GM12878 (cell line): Measurements from ENCODE around the gene GABPA. TPM values are rescaled to one million over a fixed set of nuclear protein-coding genes. Genes with fewer than 3 reads are reported as not detected.

Source experiments
- ATAC-seq: fragments of 200-7000 bp; cut with Tn5 transposase; 3 replicates; pipeline ENCODE4 v1.9.1; 2020; ENCODE audit warnings: mild to moderate bottlenecking, moderate library complexity
- BruUV-seq: library from RNA; stranded (reverse); fragments of 400-500 nt; replicated peaks from 2 replicates; lab custom pipeline; 2021; lab: Mats Ljungman, UMichigan
- CTCF ChIA-PET: fragments of 300-600 bp; sonication (Branson Sonifier 250); formaldehyde crosslinking; extraction: SDS; loops from one replicate; lab custom pipeline; 2021; ENCODE audit warnings: inconsistent platforms; lab: Yijun Ruan, JAX
- POLR2A ChIA-PET: fragments of 350-600 bp; formaldehyde crosslinking; extraction: SDS; loops from one replicate; lab custom pipeline; 2021; ENCODE audit warnings: inconsistent platforms; lab: Charles Lee
- RAD21 ChIA-PET: fragments of 300-600 bp; sonication (Branson Sonifier 250); formaldehyde crosslinking; loops from one replicate; lab custom pipeline; 2023; ENCODE audit warnings: antibody characterized with exemption; ENCODE audit not compliant: unreplicated experiment; lab: Charles Lee
- SMC1A ChIA-PET: fragments of 300-600 bp; sonication (Branson Sonifier 250); formaldehyde crosslinking; loops from one replicate; lab custom pipeline; 2023; ENCODE audit not compliant: unreplicated experiment, uncharacterized antibody; lab: Charles Lee
- DNase-seq: peaks from one replicate; pipeline ENCODE4 v3.0.0-alpha.2; 2011; ENCODE audit warnings: low read depth, low spot score
- FAIRE-seq: peaks from 3 replicates; lab custom pipeline; 2011; peaks lifted over from hg19 to GRCh38; lab: Jason Lieb, UNC
- H2AFZ ChIP-seq: 2 replicates; pipeline ENCODE4 v1.6.0; 2011; ENCODE audit warnings: low read depth, low read length, control low read depth; ENCODE audit not compliant: control insufficient read depth
- H3K27ac ChIP-seq: 2 replicates; pipeline ENCODE4 v1.5.1; 2011; ENCODE audit warnings: control low read depth; ENCODE audit not compliant: control insufficient read depth, insufficient read depth
- H3K27me3 ChIP-seq, 2 experiments: replicated peaks in 1 of 2; 2 replicates each; pipeline versions ENCODE4 v1.6.0 to v1.6.1; 2011; ENCODE audit warnings: low read length in 1 of 2; ENCODE audit not compliant: control insufficient read depth in 2 of 2, insufficient read depth in 2 of 2
- H3K36me3 ChIP-seq, 2 experiments: 2 replicates each; pipeline ENCODE4 v1.5.1; 2011; ENCODE audit warnings: low read length in 1 of 2; ENCODE audit not compliant: control insufficient read depth in 2 of 2, insufficient read depth in 2 of 2
- H3K4me1 ChIP-seq: 2 replicates; pipeline ENCODE4 v1.6.1; 2011; ENCODE audit warnings: mild to moderate bottlenecking, low read length, moderate library complexity, mixed read lengths; ENCODE audit not compliant: control insufficient read depth, insufficient read depth
- H3K4me2 ChIP-seq: 2 replicates; pipeline ENCODE4 v1.6.0; 2011; ENCODE audit warnings: control low read depth; ENCODE audit not compliant: control insufficient read depth, insufficient read depth
- H3K4me3 ChIP-seq: fragments of 200-600 bp; sonication (generic); 2 replicates; pipeline ENCODE4 v1.5.1; 2016
- H3K79me2 ChIP-seq: 2 replicates; pipeline ENCODE4 v1.6.0; 2011; ENCODE audit warnings: low read length; ENCODE audit not compliant: control insufficient read depth, insufficient read depth
- H3K9ac ChIP-seq: 2 replicates; pipeline ENCODE4 v1.8.0; 2011; ENCODE audit warnings: low read length, control low read depth, mixed read lengths; ENCODE audit not compliant: control insufficient read depth, insufficient read depth
- H3K9me3 ChIP-seq: replicated peaks from 3 replicates; pipeline ENCODE4 v1.5.1; 2011; ENCODE audit warnings: mild to moderate bottlenecking, low read length; ENCODE audit not compliant: control insufficient read depth, insufficient read depth
- H4K20me1 ChIP-seq: 2 replicates; pipeline ENCODE4 v1.6.0; 2011; ENCODE audit not compliant: control insufficient read depth, insufficient read depth
- ATF2 ChIP-seq: IDR thresholded peaks from 2 replicates; pipeline ENCODE4 v1.6.1; 2012; ENCODE audit warnings: low read length, inconsistent platforms
- BCLAF1 ChIP-seq: fragments of 450-650 bp; IDR thresholded peaks from 2 replicates; pipeline ENCODE4 v1.6.1; 2017; ENCODE audit warnings: antibody characterized with exemption, mild to moderate bottlenecking, moderate library complexity
- BMI1 ChIP-seq: fragments of 450-650 bp; IDR thresholded peaks from 2 replicates; pipeline ENCODE4 v1.6.1; 2016; ENCODE audit warnings: mild to moderate bottlenecking, moderate library complexity, borderline replicate concordance
- CEBPB ChIP-seq, 2 experiments: fragments of 150-350 bp in 1 of 2; IDR thresholded peaks; 2 replicates each; pipeline ENCODE4 v1.6.1; 2012 to 2014; ENCODE audit warnings: low read depth in 2 of 2, low read length in 2 of 2, borderline replicate concordance in 1 of 2, inconsistent platforms in 1 of 2
- CREB1 ChIP-seq: IDR thresholded peaks from 2 replicates; pipeline ENCODE4 v1.6.1; 2012; ENCODE audit warnings: low read depth, mild to moderate bottlenecking, inconsistent platforms
- MAX ChIP-seq: IDR thresholded peaks from 2 replicates; pipeline ENCODE4 v1.6.1; 2012; ENCODE audit warnings: low read depth, low read length, improper control_type of control experiment
- NFXL1 ChIP-seq: fragments of 450-650 bp; IDR thresholded peaks from 2 replicates; pipeline ENCODE4 v1.6.1; 2017; ENCODE audit warnings: antibody characterized with exemption, mild to moderate bottlenecking, borderline replicate concordance
- NFYA ChIP-seq: IDR thresholded peaks from 2 replicates; pipeline ENCODE4 v1.6.1; 2011; ENCODE audit warnings: low read depth, mild to moderate bottlenecking, low read length, improper control_type of control experiment, borderline replicate concordance
- PKNOX1 ChIP-seq: fragments of 450-650 bp; IDR thresholded peaks from 2 replicates; pipeline ENCODE4 v1.6.1; 2016; ENCODE audit warnings: mild to moderate bottlenecking
- RBBP5 ChIP-seq: fragments of 200-600 bp; sonication (generic); conservative IDR thresholded peaks from 2 replicates; pipeline ENCODE4 v1.6.1; 2016
- RCOR1 ChIP-seq: conservative IDR thresholded peaks from 2 replicates; pipeline ENCODE4 v1.6.1; 2012; ENCODE audit warnings: low read depth, low read length, improper control_type of control experiment
- RELB ChIP-seq: fragments of 450-650 bp; IDR thresholded peaks from 2 replicates; pipeline ENCODE4 v1.6.1; 2017; ENCODE audit warnings: low read depth, mild to moderate bottlenecking, moderate library complexity
- SMAD1 ChIP-seq: fragments of 450-650 bp; IDR thresholded peaks from 2 replicates; pipeline ENCODE4 v1.6.1; 2018; ENCODE audit warnings: mild to moderate bottlenecking, low read depth; ENCODE audit not compliant: partially characterized antibody
- SMARCA5 ChIP-seq: fragments of 450-650 bp; IDR thresholded peaks from 2 replicates; pipeline ENCODE4 v1.6.1; 2017; ENCODE audit warnings: mild to moderate bottlenecking
- USF2 ChIP-seq: IDR thresholded peaks from 2 replicates; pipeline ENCODE4 v1.6.1; 2011; ENCODE audit warnings: low read depth, low read length, improper control_type of control experiment, borderline replicate concordance
- YBX1 ChIP-seq: fragments of 450-650 bp; IDR thresholded peaks from 2 replicates; pipeline ENCODE4 v1.6.1; 2016; ENCODE audit warnings: antibody characterized with exemption
- YY1 ChIP-seq: IDR thresholded peaks from 2 replicates; pipeline ENCODE4 v1.6.1; 2011; ENCODE audit warnings: low read depth, mild to moderate bottlenecking, low read length
- ZBED1 ChIP-seq: IDR thresholded peaks from 2 replicates; pipeline ENCODE4 v1.6.1; 2016; ENCODE audit warnings: borderline replicate concordance
- WGBS: methylation state at CpG from one replicate; pipeline ENCODE4 v1.1.6; 2016; ENCODE audit warnings: low lambda C conversion rate; ENCODE audit not compliant: insufficient replicate concordance, insufficient coverage; ENCODE audit errors: missing lambda C conversion rate; 5-methylcytosine and 5-hydroxymethylcytosine counted together
- in situ Hi-C: fragments of 300-500 bp; cut with MboI; formaldehyde crosslinking; loops from 9 replicates; pipeline ENCODE4 v1.14.3; 2018; ENCODE audit warnings: mixed read lengths
- intact Hi-C: fragments of 100-400 bp; cut with micrococcal nuclease; formaldehyde crosslinking; loops from one replicate; pipeline ENCODE4 v1.14.2; 2022; ENCODE audit not compliant: unreplicated experiment
- polyA plus RNA-seq, 11 experiments: library from polyadenylated mRNA; depleted of rRNA in 4 of 11; unstranded in 6 of 11; stranded (reverse) in 5 of 11; fragments of >200 nt; fragmentation: Nextera tagmentation in 4 of 11; fragmentation: Illumina TruSeq in 1 of 11; extraction: Ambion mirVana in 4 of 11; extraction: Trizol in 1 of 11; gene quantifications; 1 replicate in 1 of 11; 2 replicates in 10 of 11; pipeline versions ENCODE4 v1.2.1 to v1.2.3, GENCODE V29; 2011 to 2016; ENCODE audit warnings: inconsistent platforms in 2 of 11, missing spikeins in 2 of 11, low read depth in 1 of 11
- total RNA-seq, 4 experiments: library from RNA; depleted of rRNA in 3 of 4; stranded (reverse); fragments of >200 nt in 3 of 4; fragmentation: Illumina TruSeq in 1 of 4; extraction: Trizol in 1 of 4; gene quantifications; 2 replicates each; pipeline versions ENCODE4 v1.2.1 to v1.2.3, GENCODE V29; 2013 to 2021

The GABPA gene
- total and polyA plus RNA-seq, 10 of the 15 experiments (the other 5 are each of a cell fraction or from before 2014, with no cell fraction given): 7.6 to 25.6 (median 22.9) TPM

GRCh38 chr21:25701529-25701928, 33.2 kb upstream of the GABPA start:
- CTCF ChIA-PET: interaction anchor here (1.4 kb wide), 1 partner anchor 53 kb away, joined by 3 read pairs; no protein-coding TSS in a partner anchor
- Histone ChIP-seq H3K36me3 (no peaks in the 10 kb centered on the region), H3K9me3 (no peaks in the 10 kb centered on the region), H3K27ac (no peak overlapping the region), H4K20me1 (no peaks in the 10 kb centered on the region), H3K4me1 (no peaks in the 10 kb centered on the region), H3K4me3 (no peak overlapping the region), H3K9ac (no peak overlapping the region), H3K79me2 (no peaks in the 10 kb centered on the region), H2AFZ (no peak overlapping the region), H3K4me2 (no peak overlapping the region), H3K27me3 (no peaks in the 10 kb centered on the region)
- FAIRE-seq: no peak
- SMC1A ChIA-PET: interaction anchor here (2.2 kb wide), 1 partner anchor 93 kb away, joined by 10 read pairs; no protein-coding TSS in a partner anchor
- WGBS: 84% methylated on average over 4 of the region's 4 CpGs
- in situ Hi-C loops (no loop called here), intact Hi-C loops (no loop called here)
- POLR2A ChIA-PET: no interaction called here
- ATAC-seq: no peak
- DNase-seq: no peak
- RAD21 ChIA-PET: interaction anchor here (1.1 kb wide), 1 partner anchor 93 kb away, joined by 3 read pairs; no protein-coding TSS in a partner anchor
- BruUV-seq: no TSS peak
- no peak for TF ChIP-seq YBX1
- no peak for TF ChIP-seq SMARCA5
- TF ChIP-seq CREB1: no peak
- TF ChIP-seq NFXL1: no peak
- TF ChIP-seq SMAD1: no peak
- TF ChIP-seq ZBED1: no peak
- TF ChIP-seq RCOR1: no peak
- no peak for TF ChIP-seq RBBP5
- TF ChIP-seq ATF2: no peak
- no peak for TF ChIP-seq CEBPB (IDR thresholded peaks at IDR 0.05; ENCODE audit: borderline replicate concordance in 1 of 2, low read depth in 2 of 2, low read length in 2 of 2)
- TF ChIP-seq MAX: no peak
- no peak for TF ChIP-seq BMI1
- TF ChIP-seq BCLAF1: no peak
- no peak for TF ChIP-seq PKNOX1
- TF ChIP-seq YY1: no peak
- TF ChIP-seq RELB: no peak
- no peak for TF ChIP-seq USF2
- TF ChIP-seq NFYA: no peak
